NCI-H146 treated with DMSO at 0.1 percent for 48 hours (cell line): ENCODE results near the gene MED17.
"Not testable (repeated sequence)": the region's sequence is repeated elsewhere in the genome, so short reads cannot be mapped to it uniquely, and the experiment has no call there.

ENCODE experiments used
- DNase-seq: peaks from one replicate; lab custom pipeline; 2025; ENCODE audit not compliant: unreplicated experiment; lab: John Stamatoyannopoulos, UW

MED17 gene

DNA sequence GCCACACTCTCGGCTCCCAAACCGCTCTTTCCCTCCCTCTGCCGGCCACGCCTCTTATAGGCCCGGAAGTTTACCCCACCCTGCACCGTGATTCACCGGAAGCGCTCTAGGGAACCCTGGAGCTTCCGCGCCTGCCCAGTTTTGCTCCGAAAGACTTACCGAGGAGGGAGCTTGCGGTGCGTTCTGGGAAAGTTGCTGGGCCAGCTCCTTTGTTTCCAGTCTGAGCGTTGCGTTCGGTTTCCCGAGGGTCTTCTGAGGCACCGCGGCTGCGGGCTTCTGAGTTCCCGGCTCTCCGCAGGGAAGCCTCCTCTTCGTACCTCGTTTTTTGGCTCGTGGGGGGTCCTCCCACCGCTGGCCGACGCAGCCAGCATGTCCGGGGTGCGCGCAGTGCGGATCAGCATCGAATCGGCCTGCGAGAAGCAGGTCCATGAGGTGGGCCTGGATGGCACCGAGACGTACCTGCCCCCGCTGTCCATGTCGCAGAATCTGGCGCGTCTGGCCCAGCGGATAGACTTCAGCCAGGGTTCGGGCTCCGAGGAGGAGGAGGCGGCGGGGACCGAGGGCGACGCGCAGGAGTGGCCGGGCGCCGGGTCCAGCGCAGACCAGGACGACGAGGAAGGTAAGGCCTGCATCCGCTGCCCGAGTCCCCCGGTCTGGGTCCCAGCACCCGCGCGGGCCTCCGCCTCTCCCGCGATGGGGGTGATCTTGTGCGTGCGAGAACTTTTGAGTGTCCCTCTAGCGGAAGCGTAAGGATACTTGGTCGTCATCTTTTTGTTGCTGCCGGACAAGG, at the start of gene MED17:
TSS of gene MED17 (plus strand) at position 138 of the 790 bp plus-strand sequence. CDS start at position 370, 232 bp downstream.
- peak; percentile 89 for DNase-seq

- DNase-seq = no peak
Observed at GRCh38 chr11:93734427-93735222, 49.5 kb upstream of the MED17 start.

DNA sequence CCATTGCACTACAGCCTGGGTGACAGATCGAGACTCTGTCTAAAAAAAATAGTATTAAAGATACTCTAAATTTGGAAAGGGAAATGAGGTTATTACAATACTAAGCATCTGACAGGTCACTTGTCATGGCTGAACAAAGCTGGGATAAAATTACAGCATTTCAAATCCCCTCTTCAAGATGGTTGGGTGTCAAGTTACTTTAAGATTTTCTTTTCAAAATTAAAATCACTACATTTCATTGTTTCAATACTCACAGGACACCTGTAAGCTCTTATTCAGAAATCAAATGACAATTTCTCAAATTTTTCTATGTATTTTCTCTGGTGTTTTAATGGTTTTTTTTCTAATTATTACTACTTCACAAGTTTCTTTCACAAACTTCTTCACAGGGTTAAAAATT, 48.5 kb upstream of the MED17 start:
- DNase-seq = no peak

DNA sequence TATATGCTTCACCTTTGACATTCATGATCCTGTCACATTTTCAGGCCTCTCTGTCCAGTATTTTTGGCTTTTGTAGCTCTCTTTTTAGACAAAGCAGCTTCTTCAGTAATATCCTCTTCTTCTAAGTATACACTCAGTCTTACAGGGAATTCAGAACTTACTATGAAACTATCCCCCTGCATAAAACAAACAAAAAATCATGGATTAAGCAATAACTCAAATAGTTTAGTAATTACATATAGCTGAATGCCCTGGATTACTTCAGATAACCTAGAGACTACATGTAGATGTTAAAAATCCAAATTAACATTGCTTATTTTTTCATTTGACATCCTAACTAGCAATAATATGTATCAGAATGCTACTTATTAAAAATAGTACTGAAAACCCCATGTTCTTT, 48.0 kb upstream of the MED17 start:
- no peak for DNase-seq

GRCh38 chr11:93737904-93738612, 46.0 kb upstream of the MED17 start:
- no peak for DNase-seq

DNA sequence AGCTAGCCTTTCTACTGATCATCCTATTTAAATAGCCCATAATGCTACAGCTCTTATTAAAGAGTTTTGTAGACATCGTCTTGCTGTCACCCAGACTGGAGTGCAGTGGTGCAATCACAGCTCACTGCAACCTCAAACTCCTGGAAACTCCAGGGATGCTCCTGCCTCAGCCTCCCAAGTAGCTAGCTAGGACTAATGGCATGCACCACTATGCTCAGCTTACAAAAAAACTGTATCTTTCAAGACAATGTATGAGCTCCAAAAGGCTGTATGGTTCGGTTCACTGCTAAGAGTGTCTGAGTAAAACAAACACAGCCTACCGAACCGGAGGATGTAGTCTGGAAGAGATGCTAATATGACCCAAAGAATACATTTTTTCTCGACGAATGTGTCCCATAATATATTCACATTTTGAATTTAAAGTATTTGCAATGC, 45.4 kb upstream of the MED17 start:
- DNase-seq = no peak

DNA sequence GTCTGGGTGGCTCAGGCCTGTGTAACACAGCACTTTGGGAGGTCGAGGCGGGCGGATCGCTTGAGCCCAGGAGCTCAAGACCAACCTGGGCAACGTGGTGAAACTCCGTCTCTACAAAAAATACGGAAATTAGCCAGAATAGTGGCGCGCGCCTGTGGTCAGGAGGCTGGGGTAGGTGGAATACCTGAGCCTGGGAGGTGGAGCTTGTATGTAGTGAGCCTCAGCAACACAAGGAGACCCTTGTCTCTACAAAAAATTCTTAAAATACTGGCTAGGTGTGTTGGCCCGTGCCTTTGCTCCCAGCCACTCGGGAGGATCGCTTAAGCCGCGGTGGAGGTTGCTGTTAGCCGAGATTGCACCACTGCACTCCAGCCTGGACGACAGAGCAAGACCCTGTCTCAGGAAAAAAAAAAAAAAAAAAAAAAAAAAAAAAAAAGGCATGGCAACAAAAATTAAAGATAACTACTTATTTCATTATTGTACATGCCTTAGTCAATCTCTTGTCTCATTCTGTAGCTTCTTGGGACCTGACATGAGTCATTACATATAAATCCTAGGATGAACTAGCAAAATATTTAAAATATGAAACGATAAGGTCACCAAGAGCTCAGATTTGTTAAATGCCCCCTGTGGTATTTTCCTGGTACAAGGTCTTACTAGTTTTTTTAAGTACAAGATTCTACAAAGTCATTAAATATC, 43.9 kb upstream of the MED17 start:
- DNase-seq = no peak

DNA sequence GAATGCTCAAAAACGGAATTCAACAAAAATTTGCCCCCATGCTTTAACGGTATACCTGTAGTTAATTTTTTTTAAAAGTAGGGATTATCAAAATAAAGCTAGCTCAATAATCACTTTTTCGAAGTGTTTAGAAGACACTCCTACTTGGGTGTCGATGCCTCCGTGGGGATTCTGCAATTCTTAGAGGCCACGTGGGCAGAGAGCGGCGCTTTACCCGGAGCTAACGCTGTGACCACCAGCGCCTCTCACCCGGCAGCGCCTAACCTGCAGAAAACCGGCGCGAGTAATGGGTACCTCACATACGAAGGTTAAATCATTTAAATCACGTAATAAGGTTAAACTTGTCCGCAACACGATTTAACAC, 43.4 kb upstream of the MED17 start:
- peak; percentile 46 for DNase-seq

DNA sequence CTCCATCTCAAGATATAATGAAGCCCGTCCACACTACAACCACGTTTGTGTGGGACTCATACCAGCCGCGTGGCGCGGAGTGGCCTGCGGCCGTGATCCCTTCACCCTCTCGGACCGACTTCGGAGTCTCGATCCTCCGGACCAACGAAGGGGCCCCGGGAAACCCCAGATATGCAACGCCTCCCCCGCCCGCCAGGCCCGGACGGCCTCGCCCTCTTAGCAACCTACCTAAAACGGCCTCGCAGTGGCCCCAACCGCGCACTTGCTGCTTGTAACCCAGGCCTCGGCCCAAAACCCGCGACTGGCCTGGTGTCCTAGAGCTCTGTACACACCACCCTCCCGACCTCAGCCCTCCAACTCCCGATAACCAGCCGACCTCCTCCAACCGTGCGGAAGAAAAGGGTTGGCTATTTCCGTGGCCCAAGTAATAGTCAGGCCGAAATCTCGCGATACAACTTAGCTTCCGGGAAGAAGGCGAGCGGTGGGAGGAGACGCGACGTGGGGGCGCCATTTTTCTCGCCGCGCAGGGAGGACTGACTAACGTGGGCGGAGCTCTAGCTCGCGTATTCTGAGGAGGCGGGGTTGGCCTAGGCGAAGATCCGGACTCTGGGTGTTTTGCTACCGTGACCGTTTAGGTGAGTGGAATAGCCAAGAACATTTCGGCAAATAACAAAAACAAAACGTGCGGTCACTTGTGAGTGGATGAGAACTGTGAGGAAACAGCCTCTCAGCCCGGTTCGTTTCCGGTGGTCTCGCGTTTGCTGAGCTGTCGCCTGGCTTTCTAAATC, 42.8 kb upstream of the MED17 start, which contains the start of the genes C11orf54 and TAF1D:
TSS of gene C11orf54 (plus strand) at position 579 of the 788 bp plus-strand sequence. CDS start 5,722 bp downstream, outside the sequence.
TSS of gene TAF1D (minus strand) at position 402 of the 788 bp plus-strand sequence. CDS start 2,191 bp downstream, outside the sequence.
- peak; percentile 95 for DNase-seq

GRCh38 chr11:93741882-93742226, 42.2 kb upstream of the MED17 start:
- DNase-seq = no peak

GRCh38 chr11:93743291-93743690, 40.8 kb upstream of the MED17 start:
- no peak for DNase-seq

DNA sequence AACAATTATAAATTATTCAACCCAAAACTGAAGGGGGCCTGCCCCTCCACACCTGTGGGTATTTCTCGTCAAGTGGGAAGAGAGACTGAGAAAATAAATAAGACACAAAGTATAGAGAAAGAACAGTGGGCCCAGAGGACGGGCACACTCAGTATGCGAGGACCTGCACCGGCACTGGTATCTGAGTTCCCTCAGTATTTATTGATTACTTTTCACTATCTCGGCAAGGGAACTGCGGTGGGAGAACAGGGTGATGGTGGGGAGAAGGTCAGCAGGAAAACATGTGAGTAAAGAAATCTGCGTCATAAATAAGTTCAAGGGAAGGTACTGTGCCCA, 39.4 kb upstream of the MED17 start:
- no peak for DNase-seq

- not testable (repeated sequence) for DNase-seq
Observed at GRCh38 chr11:93745005-93745755, 38.9 kb upstream of the MED17 start.

DNA sequence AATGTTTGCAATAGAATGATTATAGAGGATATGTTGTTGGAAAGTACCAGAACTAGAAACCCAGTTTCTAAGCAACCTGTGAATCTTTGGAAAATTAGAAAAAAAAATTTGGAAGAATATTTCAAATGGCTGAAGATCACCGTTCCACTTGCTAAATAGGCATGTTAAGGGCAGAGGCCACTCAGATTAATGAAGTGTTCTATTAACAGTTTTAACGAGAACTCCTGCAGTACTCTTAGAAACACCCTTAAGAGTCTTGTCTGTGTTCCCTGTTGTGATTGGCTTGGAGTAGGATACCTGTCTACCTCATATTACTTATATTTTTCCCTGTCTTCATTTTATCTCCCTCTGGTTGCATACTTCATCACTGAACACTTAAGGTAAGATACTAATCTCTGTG, 38.0 kb upstream of the MED17 start:
- no peak for DNase-seq

DNA sequence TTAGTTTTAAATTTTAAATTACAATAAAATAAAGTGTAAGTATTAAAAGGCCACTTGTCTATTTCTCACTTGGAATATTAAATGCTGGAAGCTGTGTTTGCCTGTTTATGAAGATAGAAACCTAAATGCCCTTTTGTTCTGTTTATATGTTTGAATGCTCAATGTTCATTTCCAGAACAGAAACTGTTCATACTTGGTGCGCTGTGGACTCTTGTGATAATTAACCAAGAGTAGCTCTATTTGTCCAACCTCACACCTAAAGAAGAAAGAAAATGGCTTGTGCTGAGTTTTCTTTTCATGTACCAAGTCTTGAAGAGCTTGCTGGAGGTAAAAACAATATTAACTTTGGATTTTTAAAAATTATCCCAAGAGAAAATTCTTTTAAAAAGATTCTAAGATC, 37.0 kb upstream of the MED17 start:
- no peak for DNase-seq

GRCh38 chr11:93751001-93751400, 33.1 kb upstream of the MED17 start:
- no peak for DNase-seq

- no peak for DNase-seq
Observed at GRCh38 chr11:93753241-93753640, 30.8 kb upstream of the MED17 start.

GRCh38 chr11:93756748-93757147, 27.3 kb upstream of the MED17 start:
- no peak for DNase-seq

- no peak for DNase-seq
Observed at GRCh38 chr11:93757301-93757700, 26.8 kb upstream of the MED17 start.
